ENCODE results near the gene SLC25A41. TPM values are rescaled to one million over a fixed set of nuclear protein-coding genes. Genes with fewer than 3 reads are reported as not detected.

The SLC25A41 gene
- total RNA-seq, 6 experiments from 2014 or later = 0.18 to 0.60 (median 0.56) TPM; not detected in 3

- Histone ChIP-seq H3K4me1 (peaks cover 0 to 18% (median 2%) of the 10 kb centered on the region in 4 donors), H3K27ac (peak overlapping the region; percentile 20 to 66 (median 47)), H3K36me3 (peaks cover 0 to 3% (median 0%) of the 10 kb centered on the region in 4 donors), H3K27me3 (no peaks in the 10 kb centered on the region), H3K4me3 (peak overlapping the region in 2 of 3 donors; percentile 15 to 37), H3K9me3 (no peaks in the 10 kb centered on the region)
- intact Hi-C loops (cut with DNase I) = no loop called here
- no peak for ATAC-seq
- 95% methylated on average over 7 of the region's 21 CpGs for WGBS (ENCODE audit: insufficient coverage, low coverage, low lambda C conversion rate, missing lambda C conversion rate)
- peak in 1 of 3 donors; percentile 58 for DNase-seq
- TF ChIP-seq CTCF (IDR thresholded peaks at IDR 0.05) (no peak), POLR2A (IDR thresholded peaks at IDR 0.05) (no peak)
Measured at GRCh38 chr19:6425732-6426620, 7.6 kb downstream of the SLC25A41 start.

GRCh38 chr19:6424939-6425731 is 8.4 kb downstream of the SLC25A41 start:
- TF ChIP-seq POLR2A (IDR thresholded peaks at IDR 0.05) (no peak), CTCF (IDR thresholded peaks at IDR 0.05) (peak in 1 of 4 donors; percentile 15)
- Histone ChIP-seq H3K4me3 (peak overlapping the region in 2 of 3 donors; percentile 15 to 75), H3K36me3 (peaks cover 0 to 12% (median 2%) of the 10 kb centered on the region in 4 donors), H3K4me1 (peaks cover 0 to 18% (median 2%) of the 10 kb centered on the region in 4 donors), H3K27me3 (no peaks in the 10 kb centered on the region), H3K27ac (peak overlapping the region; percentile 20 to 66 (median 47)), H3K9me3 (no peaks in the 10 kb centered on the region)
- peak; percentile 89 to 95 (median 92) for ATAC-seq
- intact Hi-C loops (cut with DNase I) = no loop called here
- peak; percentile 99 to 100 (median 100) for DNase-seq
- under 1% methylated on average over 23 of the region's 43 CpGs for WGBS (ENCODE audit: insufficient coverage, low coverage, low lambda C conversion rate, missing lambda C conversion rate)

- intact Hi-C loops (cut with DNase I) = no loop called here
- Histone ChIP-seq H3K27ac (peak within 1 kb of the TSS; percentile 47 to 66 (median 57)), H3K27me3 (no peaks in the 10 kb centered on the region), H3K4me3 (peak within 1 kb of the TSS; percentile 64 to 92 (median 75)), H3K36me3 (peaks cover 0 to 18% (median 6%) of the 10 kb centered on the region in 4 donors), H3K4me1 (peaks cover 0 to 18% (median 2%) of the 10 kb centered on the region in 4 donors), H3K9me3 (no peaks in the 10 kb centered on the region)
- peak in 1 of 3 donors; percentile 56 for DNase-seq
- 0% methylated on average over 6 of the region's 114 CpGs for WGBS (ENCODE audit: insufficient coverage, low coverage, low lambda C conversion rate, missing lambda C conversion rate)
- no peak for ATAC-seq
- TF ChIP-seq POLR2A (IDR thresholded peaks at IDR 0.05) = peak; percentile 80
- no peak for TF ChIP-seq CTCF (IDR thresholded peaks at IDR 0.05)
Measured at GRCh38 chr19:6424195-6424938, 9.2 kb downstream of the SLC25A41 start, which contains the start of gene KHSRP. Gene KHSRP (minus strand): TSS chr19:6424811. CDS start chr19:6424701, 110 bp downstream.

Measured in right lobe of liver (tissue), 6 donors.